ENCODE results near the gene CGGBP1.
"Not testable (repeated sequence)": the region's sequence is repeated elsewhere in the genome, so short reads cannot be mapped to it uniquely, and the experiment has no call there.

The CGGBP1 gene

GRCh38 chr3:88034491-88035275, 24.1 kb downstream of the CGGBP1 start:
- no peak overlapping the region for H3K4me3 ChIP-seq (ENCODE audit: low read depth, low read length)

- no peak overlapping the region for H3K4me3 ChIP-seq (ENCODE audit: low read depth, low read length)
These were observed 25.0 kb downstream of the CGGBP1 start for GRCh38 chr3:88033808-88034207.

GRCh38 chr3:88033079-88033478, 25.7 kb downstream of the CGGBP1 start:
- H3K4me3 ChIP-seq (ENCODE audit: low read depth, low read length) = no peak overlapping the region

- no peak overlapping the region for H3K4me3 ChIP-seq (ENCODE audit: low read depth, low read length)
These were observed 26.6 kb downstream of the CGGBP1 start for GRCh38 chr3:88032245-88032644.

GRCh38 chr3:88031642-88032077, 27.1 kb downstream of the CGGBP1 start:
- no peak overlapping the region for H3K4me3 ChIP-seq (ENCODE audit: low read depth, low read length)

- H3K4me3 ChIP-seq (ENCODE audit: low read depth, low read length) = no peak overlapping the region
These were observed 28.6 kb downstream of the CGGBP1 start for GRCh38 chr3:88030210-88030609.

GRCh38 chr3:88028876-88029275, 29.9 kb downstream of the CGGBP1 start:
- no peak overlapping the region for H3K4me3 ChIP-seq (ENCODE audit: low read depth, low read length)

GRCh38 chr3:88025001-88025552, 33.7 kb downstream of the CGGBP1 start:
- no peak overlapping the region for H3K4me3 ChIP-seq (ENCODE audit: low read depth, low read length)

GRCh38 chr3:88019024-88019423, 39.8 kb downstream of the CGGBP1 start:
- no peak overlapping the region for H3K4me3 ChIP-seq (ENCODE audit: low read depth, low read length)

- not testable (repeated sequence) for H3K4me3 ChIP-seq (ENCODE audit: low read depth, low read length)
These were observed 43.1 kb downstream of the CGGBP1 start for GRCh38 chr3:88015656-88016055.

GRCh38 chr3:88013592-88013991, 45.2 kb downstream of the CGGBP1 start:
- H3K4me3 ChIP-seq (ENCODE audit: low read depth, low read length) = no peak overlapping the region

- H3K4me3 ChIP-seq (ENCODE audit: low read depth, low read length) = no peak overlapping the region
These were observed 48.0 kb downstream of the CGGBP1 start for GRCh38 chr3:88010810-88011209.

GRCh38 chr3:88009066-88009465, 49.7 kb downstream of the CGGBP1 start:
- no peak overlapping the region for H3K4me3 ChIP-seq (ENCODE audit: low read depth, low read length)

GRCh38 chr3:88005066-88005465, 53.7 kb downstream of the CGGBP1 start:
- H3K4me3 ChIP-seq (ENCODE audit: low read depth, low read length) = no peak overlapping the region

- no peak overlapping the region for H3K4me3 ChIP-seq (ENCODE audit: low read depth, low read length)
These were observed 55.6 kb downstream of the CGGBP1 start for GRCh38 chr3:88003115-88003755.

- H3K4me3 ChIP-seq (ENCODE audit: low read depth, low read length) = no peak overlapping the region
These were observed 56.4 kb downstream of the CGGBP1 start for GRCh38 chr3:88002448-88002847.

Measured in iPS-11a (cell line).